HG03571 (cell line): ENCODE measurements around the gene COL8A2.

Experiments used
- ATAC-seq: cut with Tn5 transposase; IDR thresholded peaks from one replicate; pipeline ENCODE4 v1.9.1; 2021; ENCODE audit not compliant: unreplicated experiment

Gene COL8A2

DNA sequence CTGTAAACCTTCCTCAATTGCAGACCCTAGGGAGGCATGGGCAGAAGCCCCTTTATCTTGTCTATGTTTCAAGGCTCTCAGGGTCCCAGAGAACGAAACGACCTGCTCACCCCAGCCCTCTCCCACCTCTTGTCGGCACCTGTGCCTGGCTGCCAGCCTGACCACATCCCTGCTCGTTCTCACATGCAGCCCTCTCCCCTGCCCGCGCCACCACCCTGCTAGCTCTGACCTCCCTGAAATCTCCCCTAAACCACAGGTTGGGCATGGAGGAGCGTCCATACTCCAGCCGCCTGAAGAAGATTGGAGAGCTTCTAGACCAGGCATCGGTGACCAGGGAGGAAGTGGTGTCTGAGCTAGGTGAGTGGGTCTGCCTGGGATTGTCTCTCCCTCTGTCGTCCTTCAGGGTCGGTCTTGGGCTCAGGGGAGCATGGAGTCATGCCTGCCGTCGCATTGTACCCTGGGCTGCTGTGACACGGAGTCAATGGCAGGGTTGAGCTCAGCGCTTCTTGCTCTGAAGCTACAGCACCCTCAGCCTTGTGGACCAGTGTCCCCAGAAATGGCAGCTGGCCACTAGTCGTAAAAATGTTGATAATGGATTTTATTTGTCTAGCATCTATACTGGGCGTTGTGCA is 32.7 kb downstream of the COL8A2 start:
- ATAC-seq = no peak

DNA sequence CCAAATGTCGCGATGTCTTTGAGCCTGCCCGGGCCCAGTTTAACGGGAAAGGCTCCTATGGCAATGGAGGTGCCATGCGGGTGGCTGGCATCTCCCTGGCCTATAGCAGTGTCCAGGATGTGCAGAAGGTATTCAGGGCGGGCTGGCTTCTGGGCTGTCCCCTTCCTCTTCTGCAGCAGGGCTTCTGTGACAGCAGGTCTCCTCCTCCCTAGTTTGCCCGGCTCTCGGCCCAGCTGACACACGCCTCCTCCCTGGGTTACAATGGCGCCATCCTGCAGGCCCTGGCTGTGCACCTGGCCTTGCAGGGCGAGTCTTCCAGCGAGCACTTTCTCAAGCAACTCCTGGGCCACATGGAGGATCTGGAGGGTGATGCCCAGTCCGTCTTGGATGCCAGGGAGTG is 33.3 kb downstream of the COL8A2 start:
- no peak for ATAC-seq

DNA sequence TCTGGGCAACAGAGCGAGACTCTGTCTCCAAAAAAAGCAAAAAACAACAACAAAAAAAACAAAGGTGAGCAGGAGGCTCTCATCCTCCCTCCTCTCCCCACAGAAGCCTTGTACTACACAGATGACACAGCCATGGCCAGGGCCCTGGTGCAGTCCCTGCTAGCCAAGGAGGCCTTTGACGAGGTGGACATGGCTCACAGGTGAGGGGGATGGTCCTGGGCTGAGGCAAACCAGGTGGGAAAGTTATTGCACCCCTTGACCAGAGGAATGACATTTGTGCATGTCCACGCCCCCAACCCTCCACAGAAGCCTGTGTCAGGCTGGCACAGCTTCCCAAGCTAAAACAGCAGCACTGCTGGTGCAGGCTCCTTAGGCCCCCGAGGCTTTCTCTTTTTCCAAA is 33.9 kb downstream of the COL8A2 start:
- ATAC-seq = no peak

- no peak for ATAC-seq
Observed at GRCh38 chr1:36089393-36090121, 35.5 kb downstream of the COL8A2 start.

- peak; percentile 79 for ATAC-seq
Observed at GRCh38 chr1:36088577-36089392, 36.2 kb downstream of the COL8A2 start, which contains the start of gene ADPRS. Gene ADPRS, plus strand, starts transcription at chr1:36088892. Its CDS starts 13 bp downstream, at chr1:36088905.

DNA sequence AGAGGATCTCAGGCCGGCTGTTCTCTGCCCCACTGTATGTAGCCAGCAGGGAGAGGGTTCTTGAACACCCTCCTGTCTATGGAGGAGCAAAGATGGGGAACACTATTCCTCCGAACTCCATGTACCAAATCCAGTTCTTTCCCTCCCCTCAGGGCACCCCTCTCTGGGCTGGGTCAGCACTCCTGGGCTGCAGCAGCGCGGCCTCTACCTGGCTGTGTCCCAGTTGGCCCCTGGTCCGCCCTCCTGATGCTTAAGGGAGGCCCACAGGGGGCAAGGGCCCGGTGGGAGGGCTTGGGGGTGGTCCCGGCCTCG is 36.8 kb downstream of the COL8A2 start:
- ATAC-seq = no peak

DNA sequence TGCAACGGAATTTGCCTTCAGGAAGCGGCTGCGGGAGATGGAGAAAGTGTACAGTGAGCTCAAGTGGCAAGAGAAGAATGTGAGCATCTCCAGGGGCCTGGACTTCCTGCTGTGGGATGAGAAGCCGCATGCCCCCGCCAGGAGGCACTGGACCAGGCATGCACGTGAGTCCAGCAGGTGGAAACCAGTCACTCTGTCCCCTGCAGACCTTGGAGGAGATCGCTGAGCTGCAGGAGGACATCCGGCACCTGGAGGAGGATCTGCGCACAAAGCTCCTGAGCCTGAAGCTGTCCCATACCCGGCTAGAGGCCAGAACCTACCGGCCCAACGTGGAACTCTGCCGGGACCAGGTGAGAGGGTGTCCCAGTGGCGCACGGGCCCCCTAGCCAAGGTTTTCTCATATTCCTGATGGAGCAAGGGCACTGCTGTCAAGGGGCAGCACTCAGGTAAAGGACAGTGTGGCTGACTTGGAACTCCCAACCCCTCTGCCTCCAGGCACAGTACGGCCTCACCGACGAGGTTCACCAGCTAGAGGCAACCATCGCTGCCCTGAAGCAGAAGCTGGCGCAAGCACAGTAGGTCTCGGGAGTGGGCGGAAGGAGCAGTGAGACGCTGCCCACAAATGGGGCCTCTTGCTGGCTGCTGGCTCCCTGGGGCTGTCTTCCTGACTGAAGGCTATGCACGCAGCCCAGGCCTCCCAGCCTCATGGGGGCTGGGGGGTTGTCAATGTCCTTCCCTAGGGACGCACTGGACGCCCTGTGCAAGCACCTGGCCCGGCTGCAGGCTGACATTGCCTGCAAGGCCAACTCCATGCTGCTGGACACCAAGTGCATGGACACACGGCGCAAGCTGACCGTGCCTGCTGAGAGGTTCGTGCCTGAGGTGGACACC is 37.5 kb downstream of the COL8A2 start:
- ATAC-seq = no peak

DNA sequence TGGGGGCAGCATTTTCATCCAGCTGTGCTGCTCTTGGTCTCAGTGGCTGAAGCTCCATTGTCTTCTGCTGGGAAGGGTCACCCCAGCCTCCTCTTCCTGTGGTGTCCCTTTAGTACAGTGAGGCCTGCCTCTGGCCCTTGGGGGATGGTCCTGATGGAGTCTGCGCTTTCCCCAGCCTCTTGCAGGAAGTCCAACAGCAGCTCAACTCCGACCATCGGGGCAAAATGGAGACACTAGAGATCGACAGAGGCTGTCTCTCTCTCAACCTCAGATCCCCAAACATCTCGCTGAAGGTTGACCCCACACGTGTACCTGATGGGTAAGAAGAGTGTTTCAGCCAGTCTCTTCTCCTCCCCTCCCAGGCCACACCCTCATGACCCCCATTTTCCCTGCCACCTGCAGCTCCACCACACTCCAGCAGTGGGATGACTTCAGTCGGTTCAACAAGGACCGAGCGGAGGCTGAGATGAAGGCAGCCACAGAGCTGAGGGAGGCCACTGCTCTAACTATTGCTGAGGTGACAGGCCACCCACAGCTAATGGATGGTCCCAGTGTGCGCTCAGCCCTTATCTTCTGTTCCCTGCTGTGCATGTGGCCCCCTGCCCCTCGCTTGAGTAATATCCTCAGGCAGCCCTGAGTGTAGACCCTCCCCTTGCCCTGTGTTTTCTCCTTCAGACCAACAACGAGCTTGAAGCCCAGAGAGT is 38.3 kb downstream of the COL8A2 start:
- no peak for ATAC-seq

GRCh38 chr1:36085686-36086526 is 39.1 kb downstream of the COL8A2 start:
- ATAC-seq = no peak

GRCh38 chr1:36085126-36085525 is 39.9 kb downstream of the COL8A2 start:
- ATAC-seq = no peak

- no peak for ATAC-seq
Observed at GRCh38 chr1:36084497-36085115, 40.4 kb downstream of the COL8A2 start.

- ATAC-seq = no peak
Observed at GRCh38 chr1:36083635-36084496, 41.2 kb downstream of the COL8A2 start, which contains the start of gene TEKT2. Gene TEKT2, plus strand, starts transcription at chr1:36084094. Its CDS starts 828 bp downstream, at chr1:36084922.

DNA sequence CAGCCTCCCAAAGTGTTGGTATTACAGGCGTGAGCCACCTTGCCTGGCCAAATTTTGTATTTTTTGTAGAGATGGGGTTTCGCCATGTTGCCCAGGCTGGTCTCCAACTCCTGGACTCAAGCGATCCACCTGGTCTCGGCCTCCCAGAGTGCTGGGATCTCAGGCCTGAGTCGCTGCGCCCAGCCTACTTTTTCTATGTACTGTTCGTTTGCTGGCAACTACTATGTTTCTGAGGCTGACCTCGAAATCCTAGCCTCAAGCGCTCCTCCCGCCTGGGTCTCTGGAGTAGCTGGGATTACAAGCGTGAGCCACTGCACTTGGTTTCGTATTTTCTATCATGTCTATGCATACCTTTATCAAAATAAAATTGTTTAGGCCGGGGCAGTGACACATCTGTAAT is 41.8 kb downstream of the COL8A2 start:
- no peak for ATAC-seq

GRCh38 chr1:36081926-36082485 is 43.0 kb downstream of the COL8A2 start:
- no peak for ATAC-seq

DNA sequence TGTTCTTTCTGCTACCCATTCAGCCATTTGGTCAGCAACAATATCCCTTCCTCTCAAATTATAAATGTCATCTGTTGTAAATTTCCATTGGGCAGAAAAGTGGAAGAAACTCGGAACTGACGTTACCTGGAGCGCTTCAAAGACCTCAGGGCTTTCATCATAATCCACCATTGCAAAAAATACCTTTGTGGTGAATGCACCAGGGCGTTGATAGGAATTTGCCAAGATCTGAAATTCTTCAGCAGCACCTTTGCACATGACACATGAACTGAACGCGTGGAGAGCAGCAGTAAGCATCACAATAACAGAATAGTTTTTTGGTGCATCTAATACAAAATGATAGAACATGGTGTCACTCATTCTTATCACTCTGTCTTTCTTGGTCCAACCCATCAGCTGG is 44.2 kb downstream of the COL8A2 start:
- ATAC-seq = no peak

DNA sequence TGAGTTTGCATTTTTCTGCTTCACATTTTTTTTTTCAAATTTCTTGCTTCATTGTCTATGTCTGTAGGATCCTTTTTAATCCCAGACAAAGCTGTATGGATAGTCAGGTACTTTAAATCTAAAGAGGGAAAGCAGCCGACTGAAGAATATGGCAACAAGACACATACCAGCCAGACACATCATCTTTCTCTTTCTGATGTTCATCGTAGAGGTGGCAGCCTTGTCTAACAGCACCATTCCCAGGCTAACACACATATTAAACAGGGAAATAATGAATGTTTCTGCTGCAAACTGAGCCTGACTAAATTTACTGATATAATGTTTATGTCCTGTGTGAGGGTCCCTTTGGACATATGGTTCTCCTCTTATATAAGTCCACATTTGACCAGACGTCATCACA is 44.8 kb downstream of the COL8A2 start:
- ATAC-seq = no peak

GRCh38 chr1:36076979-36077573 is 47.9 kb downstream of the COL8A2 start:
- ATAC-seq = no peak
